HepG2 (cell line): Measurements from ENCODE around the gene ALG14. TPM values are rescaled to one million over a fixed set of nuclear protein-coding genes. Genes with fewer than 3 reads are reported as not detected.
A peak's percentile ranks its signal among the peaks of the same experiment; 100 is the strongest.

Experiments
- ELF3 ChIP-seq: IDR thresholded peaks from 2 replicates; pipeline ENCODE4 v1.6.1; 2016; ENCODE audit warnings: missing genetic modification reagents, missing compliant biosample characterization
- FOSL2 ChIP-seq: sonication (generic); formaldehyde crosslinking; IDR thresholded peaks from 2 replicates; pipeline ENCODE4 v1.4.0; 2020; ENCODE audit warnings: missing genetic modification reagents
- HMGA1 ChIP-seq: sonication (generic); formaldehyde crosslinking; conservative IDR thresholded peaks from 2 replicates; pipeline ENCODE4 v1.4.0; 2020; ENCODE audit warnings: missing genetic modification reagents
- HNRNPLL ChIP-seq: fragments of 200-400 bp; formaldehyde crosslinking; IDR thresholded peaks from 2 replicates; pipeline ENCODE4 v1.6.1; 2017; ENCODE audit warnings: mild to moderate bottlenecking, low read depth, low read length; ENCODE audit not compliant: poor library complexity, severe bottlenecking
- MAZ ChIP-seq, 2 experiments: sonication (generic) in 1 of 2; formaldehyde crosslinking in 1 of 2; IDR thresholded peaks; 2 replicates each; pipeline versions ENCODE4 v1.5.0 to v1.6.1; 2012 to 2020; ENCODE audit warnings: low read depth in 2 of 2, mild to moderate bottlenecking in 2 of 2, borderline replicate concordance in 1 of 2, improper control_type of control experiment in 1 of 2, low read length in 1 of 2, missing genetic modification reagents in 1 of 2, moderate library complexity in 1 of 2
- MTA1 ChIP-seq: sonication (generic); formaldehyde crosslinking; IDR thresholded peaks from 2 replicates; pipeline ENCODE4 v1.4.0; 2020; ENCODE audit warnings: missing genetic modification reagents, mild to moderate bottlenecking, borderline replicate concordance
- NCOA2 ChIP-seq: sonication (generic); formaldehyde crosslinking; IDR thresholded peaks from 2 replicates; pipeline ENCODE4 v1.8.0; 2022; ENCODE audit warnings: inconsistent platforms
- NFKB2 ChIP-seq: sonication (generic); formaldehyde crosslinking; IDR thresholded peaks from 2 replicates; pipeline ENCODE4 v1.4.0; 2020; ENCODE audit warnings: missing genetic modification reagents, borderline replicate concordance
- SOX6 ChIP-seq, 2 experiments: fragments of 450-650 bp in 1 of 2; sonication (generic) in 1 of 2; formaldehyde crosslinking in 1 of 2; IDR thresholded peaks; 2 replicates each; pipeline versions ENCODE4 v1.4.0 to v1.6.1; 2017 to 2020; ENCODE audit warnings: antibody characterized with exemption in 1 of 2, mild to moderate bottlenecking in 1 of 2, missing genetic modification reagents in 1 of 2
- ZFP37 ChIP-seq: sonication (generic); formaldehyde crosslinking; IDR thresholded peaks from 2 replicates; pipeline ENCODE4 v1.4.0; 2020; ENCODE audit warnings: missing genetic modification reagents, borderline replicate concordance
- ZNF12 ChIP-seq: sonication (generic); formaldehyde crosslinking; IDR thresholded peaks from 2 replicates; pipeline ENCODE4 v1.5.0; 2020; ENCODE audit warnings: missing genetic modification reagents
- ZNF235 ChIP-seq: sonication (generic); formaldehyde crosslinking; IDR thresholded peaks from 2 replicates; pipeline ENCODE4 v1.8.1; 2023; ENCODE audit warnings: mild to moderate bottlenecking, missing genetic modification reagents, borderline replicate concordance
- ZNF44 ChIP-seq: sonication (generic); formaldehyde crosslinking; IDR thresholded peaks from 2 replicates; pipeline ENCODE4 v1.5.1; 2020; ENCODE audit warnings: mild to moderate bottlenecking, missing genetic modification reagents
- ZNF672 ChIP-seq: sonication (generic); formaldehyde crosslinking; IDR thresholded peaks from 2 replicates; pipeline ENCODE4 v1.8.1; 2022; ENCODE audit warnings: missing genetic modification reagents
- ZNF703 ChIP-seq: sonication (generic); formaldehyde crosslinking; IDR thresholded peaks from 2 replicates; pipeline ENCODE4 v1.5.1; 2020; ENCODE audit warnings: missing genetic modification reagents, mild to moderate bottlenecking, moderate library complexity, borderline replicate concordance
- polyA plus RNA-seq, 8 experiments: library from polyadenylated mRNA; depleted of rRNA in 3 of 8; stranded (reverse) in 7 of 8; unstranded in 1 of 8; fragments of >200 nt; fragmentation: Illumina TruSeq in 4 of 8; extraction: Trizol in 4 of 8; gene quantifications; 2 replicates each; pipeline versions ENCODE4 v1.2.1 to v1.2.3, GENCODE V29; 2011 to 2016; ENCODE audit warnings: low read depth in 4 of 8, missing spikeins in 1 of 8, mixed read lengths in 1 of 8; ENCODE audit not compliant: insufficient read depth in 1 of 8
- total RNA-seq, 5 experiments: library from RNA; depleted of rRNA; stranded (reverse); fragments of >200 nt; fragmentation: Illumina TruSeq; extraction: Trizol; gene quantifications; 2 replicates each; pipeline ENCODE4 v1.2.3, GENCODE V29; 2016; ENCODE audit warnings: low read depth in 1 of 5
- TF ChIP-seq, protein P1 (sequence below): sonication (generic); formaldehyde crosslinking; conservative IDR thresholded peaks from 2 replicates; pipeline ENCODE4 v1.4.0; 2020; ENCODE audit warnings: missing genetic modification reagents
- TF ChIP-seq, protein P2 (sequence below): sonication (generic); formaldehyde crosslinking; IDR thresholded peaks from 2 replicates; pipeline ENCODE4 v1.8.0; 2022; ENCODE audit warnings: mild to moderate bottlenecking, missing genetic modification reagents
- TF ChIP-seq, protein P3 (sequence below): sonication (generic); formaldehyde crosslinking; IDR thresholded peaks from 2 replicates; pipeline ENCODE4 v1.8.0; 2022; ENCODE audit warnings: missing genetic modification reagents, mild to moderate bottlenecking, borderline replicate concordance
- TF ChIP-seq, protein P4 (sequence below): sonication (generic); formaldehyde crosslinking; IDR thresholded peaks from 2 replicates; pipeline ENCODE4 v1.4.0; 2020; ENCODE audit warnings: missing genetic modification reagents, mild to moderate bottlenecking, borderline replicate concordance
- TF ChIP-seq, protein P5 (sequence below): sonication (generic); formaldehyde crosslinking; IDR thresholded peaks from 2 replicates; pipeline ENCODE4 v1.8.0; 2022; ENCODE audit warnings: mild to moderate bottlenecking, missing genetic modification reagents, moderate library complexity

Gene ALG14
- total and polyA plus RNA-seq, 2 of the 13 experiments (the other 11 are each of a cell fraction or from before 2014, with no cell fraction given) = 4.5 to 12.7 TPM

DNA sequence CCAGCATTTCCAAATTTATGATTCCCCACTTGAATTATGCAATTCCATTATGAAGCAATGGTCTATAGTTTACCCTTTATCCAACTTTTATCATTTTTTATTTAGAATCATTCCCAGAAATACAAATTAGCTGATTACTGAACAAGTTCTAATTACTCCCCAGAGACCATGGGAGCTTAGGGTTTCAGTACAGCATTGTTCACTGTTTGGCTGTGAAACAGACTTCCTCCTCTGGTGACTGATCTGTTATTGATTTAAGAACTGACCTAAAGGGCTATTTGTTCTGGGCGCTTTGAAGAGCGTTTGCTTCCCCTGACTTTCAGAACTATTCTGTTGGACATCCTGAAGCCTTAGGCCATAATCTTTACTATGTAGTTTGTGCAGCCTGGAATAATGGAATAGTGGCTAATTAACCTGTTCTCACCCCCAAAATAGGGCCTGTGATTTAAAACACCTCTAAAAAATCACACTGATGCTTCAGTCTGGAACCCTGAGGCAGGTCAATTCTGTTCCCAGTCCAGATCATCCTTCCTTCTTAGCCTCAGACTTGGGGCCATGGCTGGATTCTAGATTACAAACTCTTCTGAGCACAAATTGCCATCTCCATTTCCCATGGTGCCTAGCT is 58.7 kb downstream of the ALG14 start (continued):
- TF ChIP-seq, protein P1, sequence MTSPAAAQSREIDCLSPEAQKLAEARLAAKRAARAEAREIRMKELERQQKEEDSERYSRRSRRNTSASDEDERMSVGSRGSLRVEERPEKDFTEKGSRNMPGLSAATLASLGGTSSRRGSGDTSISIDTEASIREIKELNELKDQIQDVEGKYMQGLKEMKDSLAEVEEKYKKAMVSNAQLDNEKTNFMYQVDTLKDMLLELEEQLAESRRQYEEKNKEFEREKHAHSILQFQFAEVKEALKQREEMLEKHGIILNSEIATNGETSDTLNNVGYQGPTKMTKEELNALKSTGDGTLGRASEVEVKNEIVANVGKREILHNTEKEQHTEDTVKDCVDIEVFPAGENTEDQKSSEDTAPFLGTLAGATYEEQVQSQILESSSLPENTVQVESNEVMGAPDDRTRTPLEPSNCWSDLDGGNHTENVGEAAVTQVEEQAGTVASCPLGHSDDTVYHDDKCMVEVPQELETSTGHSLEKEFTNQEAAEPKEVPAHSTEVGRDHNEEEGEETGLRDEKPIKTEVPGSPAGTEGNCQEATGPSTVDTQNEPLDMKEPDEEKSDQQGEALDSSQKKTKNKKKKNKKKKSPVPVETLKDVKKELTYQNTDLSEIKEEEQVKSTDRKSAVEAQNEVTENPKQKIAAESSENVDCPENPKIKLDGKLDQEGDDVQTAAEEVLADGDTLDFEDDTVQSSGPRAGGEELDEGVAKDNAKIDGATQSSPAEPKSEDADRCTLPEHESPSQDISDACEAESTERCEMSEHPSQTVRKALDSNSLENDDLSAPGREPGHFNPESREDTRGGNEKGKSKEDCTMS = no peak
- TF ChIP-seq FOSL2 (peak; percentile 66), ZNF235 (CRISPR knock-in tag) (no peak), ZNF672 (no peak), NFKB2 (no peak), NCOA2 (CRISPR knock-in tag) (peak; percentile 85), ZFP37 (no peak), ZNF44 (CRISPR knock-in tag) (no peak), ELF3 (peak; percentile 99), HNRNPLL (no peak), ZNF12 (peak; percentile 94), MTA1 (CRISPR knock-in tag) (no peak), MAZ (IDR thresholded peaks at IDR 0.05; ENCODE audit: borderline replicate concordance, low read depth, low read length) (no peak), MAZ (CRISPR knock-in tag; IDR thresholded peaks at IDR 0.05; ENCODE audit: low read depth) (no peak), HMGA1 (CRISPR knock-in tag) (no peak), ZNF703 (CRISPR knock-in tag) (no peak), SOX6 (IDR thresholded peaks at IDR 0.05) (no peak), SOX6 (CRISPR knock-in tag; IDR thresholded peaks at IDR 0.05) (peak; percentile 93)
- TF ChIP-seq, protein P2, sequence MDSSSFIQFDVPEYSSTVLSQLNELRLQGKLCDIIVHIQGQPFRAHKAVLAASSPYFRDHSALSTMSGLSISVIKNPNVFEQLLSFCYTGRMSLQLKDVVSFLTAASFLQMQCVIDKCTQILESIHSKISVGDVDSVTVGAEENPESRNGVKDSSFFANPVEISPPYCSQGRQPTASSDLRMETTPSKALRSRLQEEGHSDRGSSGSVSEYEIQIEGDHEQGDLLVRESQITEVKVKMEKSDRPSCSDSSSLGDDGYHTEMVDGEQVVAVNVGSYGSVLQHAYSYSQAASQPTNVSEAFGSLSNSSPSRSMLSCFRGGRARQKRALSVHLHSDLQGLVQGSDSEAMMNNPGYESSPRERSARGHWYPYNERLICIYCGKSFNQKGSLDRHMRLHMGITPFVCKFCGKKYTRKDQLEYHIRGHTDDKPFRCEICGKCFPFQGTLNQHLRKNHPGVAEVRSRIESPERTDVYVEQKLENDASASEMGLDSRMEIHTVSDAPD (CRISPR knock-in tag) = no peak
- TF ChIP-seq, protein P3, sequence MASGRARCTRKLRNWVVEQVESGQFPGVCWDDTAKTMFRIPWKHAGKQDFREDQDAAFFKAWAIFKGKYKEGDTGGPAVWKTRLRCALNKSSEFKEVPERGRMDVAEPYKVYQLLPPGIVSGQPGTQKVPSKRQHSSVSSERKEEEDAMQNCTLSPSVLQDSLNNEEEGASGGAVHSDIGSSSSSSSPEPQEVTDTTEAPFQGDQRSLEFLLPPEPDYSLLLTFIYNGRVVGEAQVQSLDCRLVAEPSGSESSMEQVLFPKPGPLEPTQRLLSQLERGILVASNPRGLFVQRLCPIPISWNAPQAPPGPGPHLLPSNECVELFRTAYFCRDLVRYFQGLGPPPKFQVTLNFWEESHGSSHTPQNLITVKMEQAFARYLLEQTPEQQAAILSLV (CRISPR knock-in tag) = no peak
- TF ChIP-seq, protein P4, sequence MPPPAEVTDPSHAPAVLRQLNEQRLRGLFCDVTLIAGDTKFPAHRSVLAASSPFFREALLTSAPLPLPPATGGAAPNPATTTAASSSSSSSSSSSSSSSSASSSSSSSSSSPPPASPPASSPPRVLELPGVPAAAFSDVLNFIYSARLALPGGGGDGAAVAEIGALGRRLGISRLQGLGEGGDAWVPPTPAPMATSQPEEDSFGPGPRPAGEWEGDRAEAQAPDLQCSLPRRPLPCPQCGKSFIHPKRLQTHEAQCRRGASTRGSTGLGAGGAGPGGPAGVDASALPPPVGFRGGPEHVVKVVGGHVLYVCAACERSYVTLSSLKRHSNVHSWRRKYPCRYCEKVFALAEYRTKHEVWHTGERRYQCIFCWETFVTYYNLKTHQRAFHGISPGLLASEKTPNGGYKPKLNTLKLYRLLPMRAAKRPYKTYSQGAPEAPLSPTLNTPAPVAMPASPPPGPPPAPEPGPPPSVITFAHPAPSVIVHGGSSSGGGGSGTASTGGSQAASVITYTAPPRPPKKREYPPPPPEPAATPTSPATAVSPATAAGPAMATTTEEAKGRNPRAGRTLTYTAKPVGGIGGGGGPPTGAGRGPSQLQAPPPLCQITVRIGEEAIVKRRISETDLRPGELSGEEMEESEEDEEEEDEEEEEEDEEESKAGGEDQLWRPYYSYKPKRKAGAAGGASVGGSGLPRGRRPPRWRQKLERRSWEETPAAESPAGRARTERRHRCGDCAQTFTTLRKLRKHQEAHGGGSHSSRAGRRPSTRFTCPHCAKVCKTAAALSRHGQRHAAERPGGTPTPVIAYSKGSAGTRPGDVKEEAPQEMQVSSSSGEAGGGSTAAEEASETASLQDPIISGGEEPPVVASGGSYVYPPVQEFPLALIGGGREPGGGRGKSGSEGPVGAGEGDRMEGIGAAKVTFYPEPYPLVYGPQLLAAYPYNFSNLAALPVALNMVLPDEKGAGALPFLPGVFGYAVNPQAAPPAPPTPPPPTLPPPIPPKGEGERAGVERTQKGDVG (CRISPR knock-in tag) = no peak
- TF ChIP-seq, protein P5, sequence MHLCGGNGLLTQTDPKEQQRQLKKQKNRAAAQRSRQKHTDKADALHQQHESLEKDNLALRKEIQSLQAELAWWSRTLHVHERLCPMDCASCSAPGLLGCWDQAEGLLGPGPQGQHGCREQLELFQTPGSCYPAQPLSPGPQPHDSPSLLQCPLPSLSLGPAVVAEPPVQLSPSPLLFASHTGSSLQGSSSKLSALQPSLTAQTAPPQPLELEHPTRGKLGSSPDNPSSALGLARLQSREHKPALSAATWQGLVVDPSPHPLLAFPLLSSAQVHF (CRISPR knock-in tag) = no peak
